ELR (cell line): ENCODE measurements around the gene TAF8.

ENCODE experiments used
- DNase-seq: peaks from one replicate; pipeline ENCODE4 v3.0.0-alpha.2; 2015; ENCODE audit warnings: low read depth

The TAF8 gene

GRCh38 chr6:42059743-42060142 is 9.4 kb downstream of the TAF8 start:
- no peak for DNase-seq

- DNase-seq = no peak
Observed at GRCh38 chr6:42066156-42066675, 15.9 kb downstream of the TAF8 start.

GRCh38 chr6:42068173-42068572 is 17.8 kb downstream of the TAF8 start:
- DNase-seq = no peak

- DNase-seq = no peak
Observed at GRCh38 chr6:42068872-42069522, 18.7 kb downstream of the TAF8 start.

- DNase-seq = no peak
Observed at GRCh38 chr6:42071881-42072583, 21.7 kb downstream of the TAF8 start.

- no peak for DNase-seq
Observed at GRCh38 chr6:42073287-42073686, 23.0 kb downstream of the TAF8 start.

- DNase-seq = peak; percentile 78
Observed at GRCh38 chr6:42075159-42075838, 25.0 kb downstream of the TAF8 start.

- DNase-seq = no peak
Observed at GRCh38 chr6:42078386-42078785, 28.1 kb downstream of the TAF8 start.

- DNase-seq = no peak
Observed at GRCh38 chr6:42079941-42080464, 29.7 kb downstream of the TAF8 start.

- DNase-seq = no peak
Observed at GRCh38 chr6:42083530-42083929, 33.2 kb downstream of the TAF8 start.

GRCh38 chr6:42084889-42085288 is 34.6 kb downstream of the TAF8 start:
- DNase-seq = peak; percentile 32

- peak; percentile 38 for DNase-seq
Observed at GRCh38 chr6:42086046-42087035, 36.0 kb downstream of the TAF8 start.

- DNase-seq = peak; percentile 61
Observed at GRCh38 chr6:42088101-42088591, 37.8 kb downstream of the TAF8 start.

- no peak for DNase-seq
Observed at GRCh38 chr6:42090819-42091717, 40.7 kb downstream of the TAF8 start.

- no peak for DNase-seq
Observed at GRCh38 chr6:42091718-42092023, 41.3 kb downstream of the TAF8 start.

GRCh38 chr6:42093582-42094329 is 43.4 kb downstream of the TAF8 start:
- peak; percentile 44 for DNase-seq

- DNase-seq = no peak
Observed at GRCh38 chr6:42095094-42095493, 44.8 kb downstream of the TAF8 start.

- DNase-seq = peak; percentile 13
Observed at GRCh38 chr6:42095776-42096541, 45.6 kb downstream of the TAF8 start.
